Renal cortical epithelial cell (primary cell): ENCODE results near the gene PLA2G4E. TPM values are rescaled to one million over a fixed set of nuclear protein-coding genes. Genes with fewer than 3 reads are reported as not detected.

Source experiments
- DNase-seq: peaks from one replicate; pipeline ENCODE4 v3.0.0-alpha.2; 2011; ENCODE audit warnings: low read depth
- total RNA-seq: library from RNA; depleted of rRNA; stranded (reverse); fragments of >200 nt; gene quantifications from 2 replicates; pipeline ENCODE4 v1.2.3, GENCODE V29; 2014

Gene PLA2G4E
- total RNA-seq, 1 donor from 2014 or later = not detected

DNA sequence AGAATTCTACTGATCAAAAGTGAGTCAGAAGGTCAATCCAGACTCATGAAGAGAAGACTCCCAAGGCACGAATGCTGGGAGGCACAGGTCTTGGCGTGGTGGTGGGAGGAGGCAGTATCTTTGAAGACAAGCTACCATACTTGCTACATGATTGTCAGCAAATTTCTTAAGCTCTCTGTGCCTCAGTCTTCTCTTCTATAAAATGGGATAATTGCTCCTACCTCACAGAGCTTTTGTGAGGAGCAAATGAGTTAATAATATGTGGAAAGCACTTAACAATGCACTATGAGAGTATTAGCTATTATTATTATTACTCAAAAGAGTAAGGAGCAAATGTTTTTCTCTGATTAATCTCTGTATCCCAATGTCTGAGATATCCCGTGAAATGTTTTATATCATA, 84.7 kb downstream of the PLA2G4E start:
- no peak for DNase-seq

DNA sequence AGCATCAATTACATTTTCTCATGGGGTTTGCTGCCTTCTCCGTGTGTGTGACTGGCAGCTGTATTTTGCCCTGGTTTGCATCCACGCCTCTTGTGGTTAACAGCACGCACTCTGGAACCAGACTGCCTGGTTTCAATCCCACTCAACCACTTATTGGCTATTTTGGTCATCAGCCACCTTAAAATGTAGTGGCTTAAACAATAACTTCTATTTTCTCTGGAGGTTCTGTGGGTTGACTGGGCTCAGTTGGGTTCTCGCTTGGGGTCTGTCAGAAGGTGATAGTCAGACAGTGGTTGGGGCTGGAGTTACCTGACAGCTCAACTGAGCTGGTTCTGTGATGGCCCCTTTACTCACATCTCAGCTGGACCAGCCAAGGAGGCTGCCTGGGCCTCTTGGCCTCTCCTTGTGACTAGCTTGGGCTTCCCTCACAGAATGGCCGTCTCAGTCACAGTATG, 85.2 kb downstream of the PLA2G4E start:
- no peak for DNase-seq

DNA sequence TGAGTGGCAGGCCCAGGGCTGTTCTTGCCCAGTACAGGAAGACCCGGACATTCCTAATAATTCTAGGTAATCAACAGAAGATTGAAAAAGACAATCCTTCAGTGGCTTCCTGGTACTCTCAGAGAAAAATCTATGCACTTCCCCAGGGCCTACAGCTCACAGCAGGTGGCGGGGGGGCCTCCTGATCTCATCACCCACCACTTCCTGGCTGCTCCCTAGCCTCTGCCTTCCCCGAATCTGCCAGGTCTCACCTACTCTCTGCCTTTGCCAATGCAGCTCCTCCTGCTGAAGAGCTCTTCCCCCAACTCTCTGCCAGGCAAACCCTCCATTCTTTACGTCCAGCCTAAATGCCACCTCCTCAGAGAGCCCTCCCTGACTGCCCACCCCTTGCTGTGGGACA, 86.0 kb downstream of the PLA2G4E start:
- no peak for DNase-seq

DNA sequence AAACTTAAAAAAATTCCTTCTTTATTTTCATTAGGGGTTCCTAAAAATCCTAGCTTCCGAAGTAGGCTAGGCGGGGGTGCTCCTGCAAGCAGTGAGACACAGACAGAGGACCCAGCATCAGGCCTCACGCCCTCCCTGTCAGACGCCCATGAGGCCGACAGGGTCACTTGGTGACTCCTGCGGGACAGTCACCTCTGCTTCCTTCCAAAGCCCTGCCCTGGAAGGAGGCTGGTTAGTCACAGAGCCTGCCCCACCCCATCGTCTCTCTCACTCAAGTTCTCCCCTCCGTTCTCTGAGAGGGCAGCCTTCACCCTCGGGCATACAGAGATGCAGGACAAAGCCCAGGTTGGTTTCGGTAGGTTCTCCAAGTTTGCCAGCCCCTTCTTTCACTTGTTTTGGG, 87.1 kb downstream of the PLA2G4E start:
- DNase-seq = no peak

DNA sequence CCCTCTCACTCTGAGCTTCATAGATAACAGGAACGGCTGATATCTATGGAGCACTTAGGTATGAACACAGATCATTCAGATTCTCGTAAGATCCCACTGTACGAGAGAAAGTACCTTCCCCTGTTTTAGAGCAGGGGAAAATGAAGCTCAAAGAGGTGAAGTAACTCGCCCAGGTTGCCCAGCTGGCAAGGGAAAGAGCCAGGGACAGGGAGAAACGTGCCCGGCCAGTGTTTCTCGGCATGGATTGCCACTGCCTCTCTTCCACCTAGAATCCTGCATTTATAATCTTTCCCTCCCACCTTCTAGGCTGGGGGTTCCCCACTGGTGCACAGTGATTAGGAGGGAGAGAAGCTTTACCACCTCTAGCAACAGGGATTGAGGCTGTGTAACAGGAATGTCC, 87.5 kb downstream of the PLA2G4E start:
- DNase-seq = no peak

DNA sequence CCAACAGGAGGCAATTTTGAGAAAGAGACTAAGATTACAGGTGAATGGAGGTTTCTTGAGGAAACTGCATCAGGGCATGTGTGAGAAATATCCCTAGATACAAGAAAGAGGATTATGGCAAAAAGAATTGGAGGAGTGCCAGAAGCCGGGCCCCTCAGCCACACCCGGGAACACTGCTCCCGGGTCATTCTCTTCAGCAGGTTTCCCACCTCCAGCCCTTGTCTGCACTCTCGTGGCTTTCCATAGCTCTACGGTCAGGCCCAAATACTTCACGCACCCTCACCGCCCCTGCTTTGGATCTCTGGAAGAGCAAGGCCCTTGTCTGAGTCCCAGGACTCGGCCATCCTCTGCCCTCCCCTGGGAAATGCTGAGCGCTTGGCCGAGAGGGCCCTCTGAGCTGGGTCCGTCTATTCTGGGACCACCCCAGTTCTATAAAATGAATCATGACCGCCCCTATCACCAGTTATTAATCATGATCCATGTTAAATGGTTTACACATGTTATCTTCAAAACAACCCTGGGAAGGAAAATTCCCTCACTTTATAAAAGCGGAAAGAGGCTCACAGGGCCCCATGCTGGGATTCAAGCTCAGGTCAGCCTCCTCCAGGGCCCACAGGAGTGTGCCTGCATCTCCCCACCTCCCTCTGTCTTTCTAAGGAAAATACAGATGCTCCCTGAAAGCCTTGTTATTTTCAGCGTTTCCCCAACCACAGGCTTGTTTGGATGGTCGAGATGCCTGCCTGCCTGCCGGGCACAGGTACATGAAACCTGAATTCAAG, 88.1 kb downstream of the PLA2G4E start:
- DNase-seq = no peak

DNA sequence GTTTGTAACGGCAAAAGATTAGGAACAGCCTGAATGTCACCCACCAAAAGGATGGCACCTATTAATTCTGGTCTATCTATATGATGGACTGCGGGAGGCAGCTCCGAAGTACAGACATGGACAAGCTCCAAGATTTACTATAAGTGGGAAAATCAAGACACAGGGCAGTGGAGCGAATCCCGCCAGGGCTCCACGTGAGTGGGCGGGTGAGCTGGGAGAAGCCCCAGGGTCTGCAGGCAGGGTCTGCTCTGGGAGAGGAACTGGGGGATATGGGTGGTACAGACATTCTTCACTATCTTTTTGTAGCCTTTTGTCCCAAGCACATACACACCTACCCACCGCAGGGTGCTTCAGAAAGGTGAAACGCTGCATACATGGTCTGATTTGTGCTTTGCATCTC, 88.7 kb downstream of the PLA2G4E start:
- no peak for DNase-seq

Other genes with a start within 250 kb of the PLA2G4E start
- gene MAPKBP1, start 246.6 kb downstream of the PLA2G4E start, total RNA-seq = 8.9 and 18.9 TPM in 2 replicates
- 4.4 and 6.6 TPM in 2 replicates for gene JMJD7, start 192.9 kb downstream of the PLA2G4E start, total RNA-seq
- 0.52 and 0.80 TPM in 2 replicates for gene PLA2G4B, start 182.2 kb downstream of the PLA2G4E start, total RNA-seq
- 0.35 and 2.5 TPM in 2 replicates for gene SPTBN5, start 127.0 kb downstream of the PLA2G4E start, total RNA-seq
- gene EHD4, start 48.5 kb downstream of the PLA2G4E start, total RNA-seq = 55.9 and 57.1 TPM in 2 replicates
- not detected in 2 replicates for gene PLA2G4D, start 73.5 kb upstream of the PLA2G4E start, total RNA-seq
- gene PLA2G4F, start 135.6 kb upstream of the PLA2G4E start, total RNA-seq = 0.20 and 2.1 TPM in 2 replicates
- 26.4 and 62.5 TPM in 2 replicates for gene VPS39, start 187.3 kb upstream of the PLA2G4E start, total RNA-seq